Measurements from ENCODE around the gene DIP2B.
"Not testable (repeated sequence)": the region's sequence is repeated elsewhere in the genome, so short reads cannot be mapped to it uniquely, and the experiment has no call there.

Gene DIP2B

DNA sequence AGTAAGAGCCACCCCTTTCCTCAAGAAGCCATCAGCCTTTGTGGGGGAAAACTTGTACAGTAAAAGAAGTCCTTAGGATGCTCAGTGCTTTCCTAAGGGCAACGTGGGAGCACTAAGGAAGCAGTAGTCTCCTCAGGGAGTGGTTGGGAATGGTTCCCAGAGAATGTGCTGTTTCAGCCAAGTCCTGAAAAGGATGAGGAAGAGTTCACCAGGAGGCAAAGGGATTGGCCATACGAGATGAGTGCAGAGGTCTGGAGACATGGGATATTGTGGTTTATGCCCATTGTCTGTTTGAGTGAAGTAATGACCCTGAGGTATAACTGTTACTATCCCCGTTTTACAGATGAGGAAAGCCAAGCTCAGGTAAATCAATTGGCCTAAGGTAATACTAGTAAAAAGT, 173.1 kb downstream of the DIP2B start:
- DNase-seq (ENCODE audit: low read depth in 2 of 2) = no peak

DNA sequence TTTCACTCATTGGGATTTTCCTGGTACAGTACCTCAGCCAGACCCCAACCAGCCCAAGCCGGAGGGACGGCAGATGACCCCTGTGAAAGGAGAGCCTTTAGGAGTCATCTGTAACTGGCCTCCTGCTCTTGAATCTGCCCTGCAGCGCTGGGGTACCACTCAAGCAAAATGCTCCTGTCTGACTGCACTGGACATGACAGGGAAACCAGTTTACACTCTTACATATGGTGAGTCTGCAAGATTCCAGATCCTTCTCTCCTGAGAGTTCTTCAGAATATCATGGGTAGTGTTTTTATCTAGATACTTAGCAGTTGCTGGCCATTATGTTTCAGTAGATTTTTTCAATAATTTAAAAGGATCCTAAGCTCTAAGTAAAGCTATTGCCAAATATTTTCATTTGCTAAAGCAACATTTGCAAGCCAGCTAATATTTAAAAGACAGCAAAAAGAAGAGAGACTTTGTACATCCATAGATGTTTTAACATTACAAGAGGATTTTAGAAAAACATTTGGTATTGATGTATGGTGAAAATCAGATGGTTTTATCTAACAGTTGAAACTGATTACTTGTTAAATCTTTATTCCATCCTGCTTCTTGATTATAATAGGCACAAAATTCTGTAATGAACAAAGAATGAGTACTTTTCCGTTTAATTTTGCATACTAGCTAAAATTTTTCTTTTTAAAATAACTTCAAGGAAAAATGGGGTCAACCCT, 174.0 kb downstream of the DIP2B start:
- no peak for DNase-seq (ENCODE audit: low read depth in 2 of 2)

DNA sequence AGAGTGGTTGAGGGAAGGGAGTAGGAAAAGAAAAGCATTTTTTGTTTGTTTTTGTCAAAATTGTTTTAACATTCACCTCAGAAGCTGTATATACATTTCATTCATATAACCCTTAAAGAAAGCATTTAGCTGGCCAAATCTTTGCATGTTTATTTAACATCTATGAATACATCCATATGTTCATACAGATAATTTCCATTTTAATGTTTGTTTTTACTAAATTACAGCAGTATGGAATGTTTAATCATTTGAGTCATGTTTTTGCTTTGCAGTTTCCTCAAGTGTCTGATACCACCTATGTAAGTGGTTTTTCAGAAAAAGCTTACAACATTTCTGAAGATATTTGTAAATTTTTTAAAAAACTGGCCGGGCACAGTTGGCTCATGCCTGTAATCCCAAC, 174.8 kb downstream of the DIP2B start:
- no peak for DNase-seq (ENCODE audit: low read depth in 2 of 2)

DNA sequence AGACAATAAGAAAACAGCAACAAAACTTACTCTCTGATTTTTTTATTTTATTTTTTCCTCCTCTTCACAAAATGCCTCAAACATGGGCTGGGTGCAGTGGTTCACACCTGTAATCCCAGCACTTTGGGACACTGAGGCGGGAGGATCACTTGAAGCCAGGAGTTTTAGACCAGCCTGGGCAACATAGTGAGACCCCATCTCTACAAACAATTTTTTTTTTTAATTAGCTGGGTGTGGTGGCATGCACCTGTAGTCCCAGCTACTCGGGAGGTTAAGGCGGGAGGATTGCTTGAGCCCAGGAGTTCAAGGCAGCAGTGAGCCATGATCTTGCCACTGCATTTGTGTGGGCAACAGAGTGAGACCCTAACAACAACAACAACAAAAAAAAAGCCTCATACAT, 176.3 kb downstream of the DIP2B start:
- not testable (repeated sequence) for DNase-seq (ENCODE audit: low read depth in 2 of 2)

DNA sequence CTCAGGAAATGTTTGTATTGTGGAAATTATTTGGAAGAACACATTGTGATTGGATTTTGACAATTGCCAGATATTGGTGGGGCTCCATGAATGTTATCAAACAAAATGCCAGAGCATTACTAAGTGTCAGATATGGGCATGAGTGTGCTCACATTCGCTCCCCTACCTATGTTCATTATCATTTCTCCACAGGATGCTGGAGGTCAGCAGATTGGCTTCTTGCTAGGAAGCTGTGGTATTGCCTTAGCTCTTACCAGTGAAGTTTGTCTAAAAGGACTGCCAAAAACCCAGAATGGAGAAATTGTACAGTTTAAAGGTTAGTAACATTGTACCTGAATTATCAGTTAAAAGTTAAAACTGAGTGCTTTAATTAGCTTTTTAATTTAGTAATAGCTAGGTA, 180.9 kb downstream of the DIP2B start:
- DNase-seq (ENCODE audit: low read depth in 2 of 2) = no peak

DNA sequence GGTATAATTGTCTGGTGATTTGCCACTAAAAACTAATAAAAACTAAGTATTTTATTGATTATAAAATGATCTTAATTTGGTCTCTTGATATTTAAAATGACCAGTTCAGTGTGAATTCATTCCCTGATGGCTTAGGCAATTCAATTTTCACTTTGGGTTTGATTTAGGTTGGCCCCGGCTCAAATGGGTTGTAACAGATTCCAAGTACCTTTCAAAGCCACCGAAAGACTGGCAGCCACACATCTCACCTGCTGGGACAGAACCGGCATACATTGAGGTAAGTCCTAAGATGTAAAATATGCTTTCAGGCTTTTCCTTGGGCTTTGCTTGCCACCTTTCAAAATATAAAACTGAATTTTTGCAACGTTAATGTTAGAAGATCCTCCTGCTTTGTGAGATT, 181.6 kb downstream of the DIP2B start:
- no peak for DNase-seq (ENCODE audit: low read depth in 2 of 2)

DNA sequence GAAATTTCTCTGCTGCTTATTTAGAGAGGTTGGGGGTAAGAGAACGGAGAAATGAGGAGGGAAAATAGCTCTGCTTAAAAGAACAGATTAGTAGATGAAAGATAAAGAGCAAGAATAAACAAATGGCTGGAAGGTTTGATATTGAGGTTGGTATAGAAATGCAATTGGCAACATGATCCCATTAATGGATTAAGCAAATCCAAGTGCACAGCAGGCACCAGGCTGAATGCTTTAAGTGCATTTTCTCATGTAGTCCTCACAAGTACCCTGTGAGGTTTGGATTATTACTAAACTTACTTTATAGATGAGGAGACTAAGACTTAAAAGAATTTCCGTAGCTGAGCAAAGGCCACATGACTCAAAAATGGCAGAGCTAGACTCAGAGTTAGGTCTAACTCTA, 182.2 kb downstream of the DIP2B start:
- DNase-seq (ENCODE audit: low read depth in 2 of 2) = no peak

DNA sequence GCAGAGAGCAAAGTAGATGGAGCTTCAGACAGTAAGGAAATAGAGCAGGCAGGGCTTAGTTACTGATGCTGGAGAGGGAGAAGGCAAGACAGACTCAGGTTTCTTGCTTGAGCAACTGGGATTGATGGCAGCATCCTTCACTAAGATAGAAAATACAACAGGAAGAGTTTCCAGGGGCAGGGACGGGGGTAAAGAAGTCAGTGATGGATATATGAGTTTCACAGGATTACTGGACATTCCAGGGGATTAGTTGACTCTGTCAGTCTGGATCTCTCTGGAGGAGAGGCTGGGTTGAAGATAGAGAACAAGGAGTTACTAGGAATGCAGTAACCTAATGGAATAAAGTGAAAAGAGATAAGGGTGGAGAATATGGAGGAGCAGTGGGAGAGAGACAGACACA, 184.7 kb downstream of the DIP2B start:
- DNase-seq (ENCODE audit: low read depth in 2 of 2) = no peak

DNA sequence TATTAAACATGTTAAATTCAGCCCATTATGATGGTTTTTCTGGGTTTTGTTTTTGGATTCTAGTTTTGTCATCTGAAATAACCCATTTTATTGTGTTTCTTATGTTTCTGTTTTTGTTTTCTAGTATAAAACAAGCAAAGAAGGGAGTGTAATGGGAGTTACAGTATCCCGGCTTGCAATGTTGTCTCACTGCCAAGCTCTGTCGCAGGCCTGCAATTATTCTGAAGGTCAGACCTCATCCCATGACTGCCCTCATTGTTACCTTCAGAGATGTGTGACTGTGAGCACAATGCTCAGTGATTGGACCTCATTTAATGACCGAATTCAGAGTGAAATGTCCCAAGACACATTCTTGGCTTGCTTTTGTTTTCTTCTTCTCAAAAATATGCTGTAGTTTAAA, 186.1 kb downstream of the DIP2B start:
- no peak for DNase-seq (ENCODE audit: low read depth in 2 of 2)

DNA sequence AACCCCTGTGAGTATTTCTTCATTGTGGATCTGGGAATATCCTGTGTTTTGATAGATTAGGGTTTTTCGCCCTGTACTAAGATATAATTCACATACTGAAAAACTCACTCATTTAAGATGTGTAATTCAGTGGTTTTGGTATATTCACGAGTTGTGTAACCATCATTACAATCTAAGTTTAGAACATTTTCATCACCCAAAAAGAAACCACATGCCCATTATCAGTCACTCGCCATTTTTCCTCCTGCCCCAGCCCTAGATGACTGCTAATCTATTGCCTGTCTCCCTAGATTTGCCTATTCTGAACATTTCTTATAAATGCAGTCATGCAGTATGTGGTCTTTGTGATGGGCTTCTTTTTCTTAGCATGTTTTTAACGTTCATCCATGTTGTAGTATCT, 191.2 kb downstream of the DIP2B start:
- no peak for DNase-seq (ENCODE audit: low read depth in 2 of 2)

DNA sequence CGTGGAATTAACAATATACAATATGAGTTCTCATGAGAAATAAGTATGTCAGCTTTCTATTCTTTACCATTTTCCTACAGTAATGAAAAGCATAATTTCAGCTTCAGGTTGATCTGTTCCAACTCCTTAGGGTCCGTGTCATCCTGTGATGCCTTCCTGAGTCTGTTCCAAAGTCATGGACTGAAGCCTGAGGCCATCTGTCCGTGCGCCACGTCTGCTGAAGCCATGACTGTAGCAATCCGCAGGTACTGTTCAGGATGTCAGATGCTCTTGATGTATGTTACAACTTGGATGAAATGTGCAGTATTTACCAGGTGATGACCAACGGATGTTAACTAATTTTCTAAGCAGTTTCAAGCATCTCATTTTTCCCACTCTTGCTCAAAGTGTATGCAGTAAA, 192.1 kb downstream of the DIP2B start:
- DNase-seq (ENCODE audit: low read depth in 2 of 2) = no peak

DNA sequence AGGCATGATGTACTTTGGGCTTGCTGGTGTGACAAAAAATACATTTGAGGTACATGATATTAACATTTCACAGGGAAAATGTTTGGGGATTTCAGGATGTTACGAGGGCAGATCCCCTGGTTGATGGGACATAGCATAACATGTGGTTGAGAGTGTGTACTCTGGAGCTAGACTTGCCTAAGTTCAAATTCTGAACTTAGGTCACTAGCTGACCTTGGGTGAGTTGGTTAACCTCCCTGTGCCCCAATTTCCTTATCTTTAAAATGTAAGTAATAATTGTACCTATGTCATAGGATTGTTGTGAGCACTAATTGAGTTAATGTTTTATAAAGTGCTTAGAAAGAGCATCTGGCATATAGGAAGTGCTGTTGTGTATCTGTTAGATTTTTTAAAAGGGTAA, 194.4 kb downstream of the DIP2B start:
- DNase-seq (ENCODE audit: low read depth in 2 of 2) = no peak

DNA sequence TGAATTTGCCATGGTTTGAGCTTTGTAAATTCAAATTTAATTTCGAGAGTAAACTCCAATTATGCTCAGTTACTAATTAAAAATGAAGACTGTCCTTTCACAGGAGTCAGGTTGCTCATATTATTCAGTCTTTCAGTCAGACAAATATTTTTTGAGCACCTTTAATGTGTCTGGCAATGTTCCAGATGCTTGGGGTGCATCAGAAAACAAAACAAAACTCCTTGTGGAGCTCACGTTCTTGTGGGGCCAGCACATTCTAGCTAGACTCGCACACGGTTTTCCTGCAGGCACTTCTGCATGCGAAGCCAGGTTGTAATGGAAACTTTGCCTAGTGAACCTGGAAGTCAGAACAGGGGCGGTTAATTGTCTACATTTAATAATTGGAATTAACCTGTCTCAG, 195.2 kb downstream of the DIP2B start:
- no peak for DNase-seq (ENCODE audit: low read depth in 2 of 2)

DNA sequence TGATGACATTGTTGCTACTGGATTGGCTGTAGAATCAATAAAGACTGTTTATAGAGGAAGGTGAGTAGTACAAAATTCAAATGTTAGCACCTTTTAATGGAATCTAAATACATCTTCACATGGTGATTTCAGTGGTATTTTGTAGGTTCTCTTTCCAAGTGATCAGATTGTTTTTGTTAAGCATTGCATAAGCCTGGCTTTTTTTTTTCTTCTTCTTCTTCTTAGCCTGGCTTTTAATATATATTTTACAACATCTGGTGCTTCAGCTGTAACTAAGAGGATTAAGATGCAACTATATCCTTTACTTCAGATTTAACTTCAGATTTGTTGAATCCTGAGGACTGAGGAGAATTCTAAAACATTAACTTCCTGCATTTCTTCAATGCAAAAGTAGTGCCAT, 201.8 kb downstream of the DIP2B start:
- no peak for DNase-seq (ENCODE audit: low read depth in 2 of 2)

DNA sequence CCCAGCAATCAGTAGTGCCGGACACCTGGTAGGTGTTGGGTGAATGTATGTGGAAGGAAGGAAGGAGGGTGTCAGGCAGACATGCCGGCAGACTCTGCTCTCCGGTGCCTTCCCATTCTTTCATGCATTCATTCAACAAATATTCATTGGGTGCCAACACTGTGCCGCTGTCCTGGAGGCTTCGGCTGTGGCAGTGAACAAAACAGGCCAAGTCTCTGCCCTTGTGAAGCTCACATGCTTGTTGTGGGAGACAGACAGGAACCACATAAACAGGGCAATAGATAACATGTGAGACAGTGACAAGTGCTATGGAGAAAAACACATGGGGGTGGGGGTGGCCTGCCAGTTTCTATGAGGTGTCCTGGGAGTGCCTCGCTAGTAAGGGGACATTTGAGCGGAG, 202.6 kb downstream of the DIP2B start:
- DNase-seq (ENCODE audit: low read depth in 2 of 2) = no peak

DNA sequence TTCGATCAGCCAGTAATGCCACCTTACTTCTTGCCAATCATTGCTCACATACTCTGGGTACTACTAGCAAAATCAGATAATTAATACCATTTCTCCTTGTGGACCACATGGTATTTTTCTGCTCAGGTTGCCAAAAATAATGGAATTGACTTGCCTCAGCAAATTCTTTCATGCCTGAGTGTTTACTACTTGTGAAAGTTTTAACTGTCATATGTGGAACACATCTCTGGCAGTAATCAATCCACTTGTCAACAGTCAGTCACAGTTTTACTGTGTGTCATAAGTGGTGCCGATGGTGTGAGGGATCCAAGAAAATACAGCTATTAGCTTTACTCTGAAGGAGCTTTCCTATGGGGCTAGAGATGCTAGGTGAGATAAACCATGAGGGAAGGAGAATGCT, 203.8 kb downstream of the DIP2B start:
- DNase-seq (ENCODE audit: low read depth in 2 of 2) = no peak

DNA sequence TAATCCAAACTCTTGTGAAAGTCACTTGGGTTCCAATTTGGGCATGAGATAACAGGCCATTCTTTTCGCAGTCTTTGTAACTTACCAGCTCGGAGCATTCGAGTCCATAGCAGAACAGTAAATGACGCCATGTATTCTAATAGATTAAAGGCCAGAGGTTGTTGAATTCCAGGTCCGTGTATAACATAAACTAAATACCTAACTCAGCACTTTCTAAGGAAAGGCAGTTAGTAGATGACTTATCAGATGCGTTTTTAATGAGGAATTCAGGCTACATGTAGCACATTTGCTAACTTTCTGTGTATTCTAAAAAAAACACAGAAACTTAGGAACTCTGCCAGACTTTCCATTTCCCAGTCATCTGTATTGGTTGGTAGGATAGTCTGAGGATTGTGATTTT, 206.3 kb downstream of the DIP2B start:
- no peak for DNase-seq (ENCODE audit: low read depth in 2 of 2)

DNA sequence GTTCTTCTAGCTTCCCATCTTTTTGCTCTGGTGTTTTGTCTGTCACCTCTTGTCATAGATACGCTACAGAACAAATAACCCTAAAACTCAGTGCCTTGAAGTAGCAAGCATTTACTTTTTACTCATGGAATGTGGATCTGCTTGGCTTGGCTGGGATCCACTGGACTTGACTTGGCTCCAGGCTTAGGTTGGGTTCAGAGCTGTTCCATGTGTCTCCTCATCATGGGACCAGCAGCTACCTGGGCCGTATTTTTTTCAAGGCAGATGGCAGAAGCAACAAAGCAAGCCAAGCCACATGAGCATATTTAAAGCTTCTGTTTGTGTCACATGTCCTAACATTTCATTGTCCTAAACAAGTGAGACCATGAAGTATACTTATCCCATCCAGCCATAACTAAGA, 210.4 kb downstream of the DIP2B start:
- no peak for DNase-seq (ENCODE audit: low read depth in 2 of 2)

DNA sequence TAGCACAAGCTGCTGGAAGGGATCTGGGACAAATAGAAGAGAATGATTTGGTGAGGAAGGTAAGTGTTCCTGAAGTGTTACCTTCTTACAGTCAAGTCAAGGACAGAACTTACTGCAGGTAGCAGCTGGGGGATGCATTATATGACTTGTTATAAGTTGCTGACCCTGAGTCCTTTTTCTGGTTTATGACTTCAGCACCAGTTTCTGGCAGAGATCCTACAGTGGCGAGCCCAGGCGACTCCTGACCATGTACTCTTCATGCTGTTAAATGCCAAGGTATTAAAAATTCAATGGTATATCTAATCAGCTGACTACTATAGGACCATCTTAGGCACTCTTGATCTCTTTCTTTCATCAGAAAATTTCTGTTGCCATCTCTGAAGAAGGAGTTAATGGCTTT, 214.0 kb downstream of the DIP2B start:
- no peak for DNase-seq (ENCODE audit: low read depth in 2 of 2)

DNA sequence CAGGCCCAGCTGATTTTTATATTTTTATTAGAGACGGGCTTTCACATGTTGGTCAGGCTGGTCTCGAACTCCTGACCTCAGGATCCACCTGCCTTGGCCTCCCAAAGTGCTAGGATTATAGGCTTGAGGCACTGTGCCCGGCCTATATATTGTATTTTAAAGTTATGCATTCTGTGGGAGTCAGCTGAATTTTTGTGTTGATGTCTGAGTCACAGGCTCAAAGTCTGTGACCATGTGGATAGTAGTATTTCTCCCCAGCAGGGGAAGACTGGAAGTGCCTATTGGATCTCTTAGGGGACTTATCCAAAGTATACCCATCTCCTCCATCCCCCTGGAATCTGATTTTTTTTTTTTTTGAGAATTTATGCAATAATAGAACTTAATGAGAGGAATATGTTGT, 215.3 kb downstream of the DIP2B start:
- DNase-seq (ENCODE audit: low read depth in 2 of 2) = no peak

DNA sequence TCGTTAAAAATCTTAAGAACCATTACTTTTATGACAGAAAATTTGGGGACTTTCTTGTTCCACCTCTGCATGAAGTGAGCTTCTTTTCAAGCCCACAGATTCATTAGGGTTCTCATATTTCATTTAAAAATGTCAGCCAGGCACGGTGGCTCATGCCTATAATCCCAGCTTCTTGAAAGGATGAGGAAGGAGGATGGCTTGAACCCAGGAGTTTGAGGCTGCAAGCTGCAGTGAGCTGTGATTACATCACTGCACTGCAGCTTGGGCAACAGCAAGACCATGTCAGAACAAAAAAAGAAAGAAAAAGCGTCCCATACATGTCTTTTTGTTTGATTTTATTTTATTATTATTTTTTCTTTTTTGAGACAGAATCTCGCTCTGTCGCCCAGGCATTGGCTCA, 215.7 kb downstream of the DIP2B start:
- DNase-seq (ENCODE audit: low read depth in 2 of 2) = no peak

DNA sequence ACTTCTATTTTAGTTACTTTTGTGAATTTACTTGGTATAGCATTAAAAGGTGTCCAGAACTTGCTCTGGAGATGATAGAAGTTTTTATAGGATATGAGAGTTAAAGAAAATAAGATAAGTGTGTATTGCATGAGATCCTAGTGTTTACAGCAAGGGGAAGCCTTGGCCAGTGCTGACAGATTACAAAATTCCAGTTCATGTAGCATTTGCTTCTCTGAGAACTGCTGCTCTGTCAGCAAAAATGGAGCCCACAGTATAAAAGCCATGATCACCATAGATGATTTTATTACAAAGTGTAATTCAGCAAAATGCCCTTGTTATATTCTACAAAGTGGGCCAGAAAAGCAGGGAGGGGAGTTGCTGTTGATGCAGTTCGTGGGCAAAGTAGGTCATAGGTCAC, 219.1 kb downstream of the DIP2B start:
- DNase-seq (ENCODE audit: low read depth in 2 of 2) = no peak

DNA sequence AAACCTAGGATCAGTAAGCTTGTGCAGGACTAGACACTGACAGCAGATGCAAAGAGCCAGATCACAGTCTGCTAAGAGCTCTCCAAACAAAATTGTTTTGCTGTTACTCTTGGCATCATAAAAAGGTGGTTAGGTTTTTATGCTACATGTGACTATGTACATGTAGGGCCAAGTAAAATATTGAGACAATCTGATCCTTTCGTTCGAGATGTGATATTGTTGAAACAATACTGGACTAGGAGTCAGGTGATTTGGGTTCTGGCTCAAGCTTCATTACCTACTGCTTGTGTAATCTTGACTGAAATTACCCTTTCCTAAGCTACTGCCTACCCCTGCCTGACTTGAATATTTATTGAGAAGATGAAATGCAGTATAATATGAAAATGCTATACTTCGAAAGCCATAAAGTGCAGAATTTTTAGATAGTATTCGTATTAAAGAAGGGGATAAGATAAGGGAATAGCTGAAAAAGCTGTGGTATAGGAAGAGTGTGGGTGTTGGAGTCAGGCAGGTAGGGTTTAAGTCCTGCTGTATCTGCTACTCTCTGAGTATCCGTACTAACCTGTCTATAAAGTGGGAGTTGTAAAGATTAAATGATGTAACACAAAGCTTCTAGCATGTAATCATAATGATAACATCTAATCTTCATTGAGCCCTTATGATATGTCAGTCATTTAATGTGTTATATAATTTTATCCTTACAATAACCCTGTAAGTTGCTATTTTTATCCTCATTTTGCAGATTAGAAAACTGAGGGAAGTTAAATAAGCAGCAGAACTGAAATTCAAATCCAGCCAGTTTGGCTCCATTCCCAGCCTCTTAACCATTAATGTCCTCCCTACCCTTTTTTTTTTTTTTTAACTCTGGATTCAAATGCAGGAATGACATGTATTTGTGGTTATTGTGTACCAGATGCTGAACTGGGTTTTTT, 220.5 kb downstream of the DIP2B start:
- DNase-seq (ENCODE audit: low read depth in 2 of 2) = no peak

All from stimulated activated CD8-positive, alpha-beta memory T cell treated with anti-CD3 and anti-CD28 coated beads, Interleukin-7, amount 100 ng/mL, for 1 hour (primary cell).